GM18499 (cell line): ENCODE data around the gene KCNK15.

ENCODE experiments used
- ATAC-seq: cut with Tn5 transposase; IDR thresholded peaks from one replicate; pipeline ENCODE4 v1.9.1; 2021; ENCODE audit warnings: moderate number of reproducible peaks; ENCODE audit not compliant: insufficient read depth, unreplicated experiment

KCNK15 gene

DNA sequence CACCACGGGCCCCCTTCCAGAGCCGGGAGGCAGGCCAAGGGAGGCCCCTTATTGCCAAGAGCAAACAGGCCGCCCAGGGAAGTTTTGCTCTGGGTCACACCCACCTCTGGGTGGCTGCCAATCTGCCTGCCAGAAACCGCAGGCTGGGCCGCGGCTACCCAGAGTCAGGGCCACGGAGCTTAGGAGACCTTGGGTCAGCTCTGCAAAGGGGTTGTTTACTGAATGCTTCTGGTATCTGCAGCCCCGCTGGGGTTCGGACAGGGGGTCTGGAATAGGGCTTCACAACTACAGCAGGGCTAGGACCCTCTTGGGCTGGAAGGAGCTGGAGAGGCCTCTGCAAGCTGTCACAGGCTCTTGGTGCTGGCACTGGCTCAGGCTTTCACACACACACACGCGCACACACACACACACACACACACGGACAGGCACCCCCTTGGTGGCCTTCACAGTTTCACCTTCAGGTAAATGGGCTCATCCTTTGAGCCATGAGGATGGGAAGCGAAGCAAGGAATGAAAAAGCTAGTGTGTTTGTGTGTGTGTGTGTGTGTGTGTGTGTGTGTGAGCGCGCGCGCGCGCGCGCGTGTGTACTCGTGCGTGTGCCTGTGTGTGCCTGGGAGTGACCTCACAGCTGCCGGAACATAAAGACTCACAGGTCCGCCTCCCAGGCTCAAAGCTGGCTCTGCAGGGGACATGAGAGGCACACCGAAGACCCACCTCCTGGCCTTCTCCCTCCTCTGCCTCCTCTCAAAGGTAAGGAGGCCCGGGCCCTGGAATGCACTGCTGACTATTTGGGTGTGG lies 30.8 kb upstream of the KCNK15 start, which contains the start of gene CCN5:
CCN5 (plus strand) TSS at position 669 of the 798 bp plus-strand sequence; CDS start at position 691, 22 bp downstream.
- no peak for ATAC-seq

GRCh38 chr20:44715499-44716308 lies 30.0 kb upstream of the KCNK15 start:
- no peak for ATAC-seq

GRCh38 chr20:44716309-44717106 lies 29.2 kb upstream of the KCNK15 start:
- no peak for ATAC-seq

DNA sequence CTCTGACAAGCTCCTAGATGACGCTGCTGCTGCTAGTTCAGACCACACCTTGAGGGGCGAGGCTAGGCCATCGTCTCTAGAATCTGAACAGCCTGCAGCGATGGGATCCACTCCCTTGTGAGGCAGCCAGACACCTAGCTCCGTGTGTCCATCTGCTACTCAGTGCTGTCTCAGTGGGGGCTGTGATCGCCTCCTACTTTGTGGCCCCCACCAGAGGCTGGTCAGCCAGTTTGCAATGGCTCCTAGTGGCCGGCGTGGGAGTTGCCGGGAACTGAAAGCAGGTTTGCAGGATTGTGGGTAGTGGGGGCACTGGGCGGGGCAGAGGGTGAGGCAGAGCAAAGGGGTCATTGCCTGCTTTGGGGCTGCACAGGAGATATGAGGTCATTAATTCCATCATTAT lies 27.7 kb upstream of the KCNK15 start:
- ATAC-seq = no peak

GRCh38 chr20:44719841-44720240 lies 25.8 kb upstream of the KCNK15 start:
- ATAC-seq = no peak

GRCh38 chr20:44720621-44720996 lies 25.1 kb upstream of the KCNK15 start:
- ATAC-seq = no peak

DNA sequence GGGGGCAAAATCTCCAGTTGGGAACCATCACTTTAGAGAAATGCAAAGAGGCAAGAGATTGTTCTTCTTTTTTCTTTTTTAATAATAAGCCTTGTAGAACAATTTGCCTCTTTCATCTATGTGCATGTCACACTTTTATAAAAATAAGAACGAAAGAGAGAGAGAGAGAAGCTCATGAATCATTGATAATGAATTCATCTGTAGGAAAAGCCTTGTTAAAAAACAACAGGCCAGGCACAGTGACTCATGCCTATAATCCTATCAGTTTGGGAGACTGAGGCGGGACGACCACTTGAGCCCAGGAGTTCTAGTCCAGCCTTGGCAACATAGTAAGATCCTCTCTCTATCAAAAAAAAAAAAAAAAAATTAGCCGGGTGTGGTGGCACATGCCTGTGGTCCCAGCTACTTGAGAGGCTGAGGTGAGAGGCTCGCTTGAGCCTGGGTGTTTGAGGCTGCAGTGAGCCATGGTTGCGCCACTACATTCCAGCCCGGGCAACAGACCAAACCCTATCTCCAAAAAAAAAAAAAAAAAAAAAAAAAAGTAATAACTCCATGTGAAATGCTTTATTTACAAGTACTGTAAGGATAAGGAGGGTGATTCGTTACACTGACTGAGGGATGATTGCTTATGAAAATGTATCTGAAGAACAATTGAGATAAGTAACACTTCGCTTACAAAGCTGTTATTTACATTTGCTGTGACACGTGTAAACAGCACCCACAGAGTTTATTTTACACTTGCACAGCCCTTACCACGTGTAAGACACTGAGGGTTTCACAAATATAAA lies 24.5 kb upstream of the KCNK15 start:
- no peak for ATAC-seq

DNA sequence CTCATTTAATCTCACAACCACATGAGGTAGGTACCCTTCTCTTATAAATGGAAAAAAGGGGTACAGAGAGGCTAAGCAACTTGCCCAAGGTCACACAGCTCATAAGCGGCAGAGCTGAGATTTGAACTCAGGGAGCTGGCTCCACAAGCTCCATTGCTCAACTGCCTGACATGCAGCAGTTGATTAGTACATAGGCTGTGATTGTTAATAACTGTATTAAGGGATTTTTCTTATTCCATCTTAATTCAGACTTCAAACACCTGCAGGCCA lies 23.9 kb upstream of the KCNK15 start:
- no peak for ATAC-seq

GRCh38 chr20:44722990-44723389 lies 22.7 kb upstream of the KCNK15 start:
- no peak for ATAC-seq

- ATAC-seq = no peak
Measured at GRCh38 chr20:44723391-44723790, 22.3 kb upstream of the KCNK15 start.

DNA sequence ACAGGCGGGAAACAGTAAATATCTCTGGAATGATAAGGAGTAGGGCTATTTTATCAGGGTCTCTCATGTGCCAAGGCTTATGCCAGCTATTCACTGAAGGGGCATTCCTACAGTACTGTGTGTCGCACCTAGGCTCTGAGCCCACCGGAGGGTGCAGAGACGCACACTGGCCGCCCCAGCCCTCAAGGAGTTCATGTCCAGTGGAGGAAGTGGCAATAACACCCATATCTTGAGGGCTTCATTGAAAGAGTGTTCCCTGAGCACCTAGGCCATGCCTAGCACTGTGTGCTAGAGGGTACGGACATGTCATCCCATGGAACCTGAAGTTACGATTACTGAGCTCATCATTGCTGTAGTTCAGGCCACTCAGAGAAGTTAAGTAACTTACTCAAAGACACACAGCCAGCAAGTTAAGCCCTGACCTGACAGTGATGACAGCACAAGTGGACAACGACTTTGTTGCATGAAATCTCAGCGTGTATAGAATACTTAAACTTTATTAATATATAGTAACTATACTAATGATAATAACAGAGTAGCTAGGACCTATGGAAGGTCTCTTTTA lies 21.8 kb upstream of the KCNK15 start:
- ATAC-seq = no peak

DNA sequence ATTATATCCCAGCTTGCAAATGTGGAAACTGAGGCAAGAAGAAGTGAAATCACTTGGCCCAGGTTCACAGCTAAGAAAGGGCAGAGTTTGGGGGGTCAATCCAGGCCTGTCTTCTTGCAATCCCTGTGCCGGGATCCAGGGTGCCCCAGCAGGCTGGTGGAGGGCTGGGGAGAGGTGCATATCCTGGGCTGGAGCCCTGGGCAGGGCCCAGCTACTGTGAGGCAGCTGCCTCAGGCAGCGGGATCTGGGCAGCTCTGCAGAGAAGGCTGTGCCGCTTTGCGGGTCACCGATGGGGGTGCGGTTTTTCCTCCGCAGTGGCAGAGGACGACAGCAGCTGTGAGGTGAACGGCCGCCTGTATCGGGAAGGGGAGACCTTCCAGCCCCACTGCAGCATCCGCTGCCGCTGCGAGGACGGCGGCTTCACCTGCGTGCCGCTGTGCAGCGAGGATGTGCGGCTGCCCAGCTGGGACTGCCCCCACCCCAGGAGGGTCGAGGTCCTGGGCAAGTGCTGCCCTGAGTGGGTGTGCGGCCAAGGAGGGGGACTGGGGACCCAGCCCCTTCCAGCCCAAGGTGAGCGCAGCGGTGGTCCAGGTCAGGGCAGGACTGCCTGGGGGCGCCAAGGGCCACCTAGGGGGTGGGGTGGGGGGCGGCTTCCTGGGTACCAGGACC lies 21.1 kb upstream of the KCNK15 start:
- no peak for ATAC-seq

DNA sequence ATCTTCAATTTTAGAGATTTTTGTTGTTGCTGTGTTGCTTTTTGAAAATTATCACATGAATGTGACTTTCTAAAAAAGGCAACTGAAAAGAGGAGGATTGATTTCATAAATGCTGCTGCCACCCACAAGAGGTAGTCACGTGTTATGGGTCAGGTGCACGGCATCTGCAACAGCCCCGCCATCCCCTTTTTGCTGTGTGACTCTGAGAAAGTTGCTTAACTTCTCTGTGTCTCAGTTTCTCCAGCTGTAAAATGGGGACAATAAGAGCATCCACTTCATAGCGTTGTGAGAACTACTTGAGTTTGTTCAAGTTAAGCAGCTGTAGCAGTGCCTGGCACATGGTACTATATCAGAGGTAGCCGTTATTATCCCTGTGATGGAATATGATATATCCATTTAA lies 19.8 kb upstream of the KCNK15 start:
- ATAC-seq = no peak

- no peak for ATAC-seq
Measured at GRCh38 chr20:44727039-44727438, 18.6 kb upstream of the KCNK15 start.

DNA sequence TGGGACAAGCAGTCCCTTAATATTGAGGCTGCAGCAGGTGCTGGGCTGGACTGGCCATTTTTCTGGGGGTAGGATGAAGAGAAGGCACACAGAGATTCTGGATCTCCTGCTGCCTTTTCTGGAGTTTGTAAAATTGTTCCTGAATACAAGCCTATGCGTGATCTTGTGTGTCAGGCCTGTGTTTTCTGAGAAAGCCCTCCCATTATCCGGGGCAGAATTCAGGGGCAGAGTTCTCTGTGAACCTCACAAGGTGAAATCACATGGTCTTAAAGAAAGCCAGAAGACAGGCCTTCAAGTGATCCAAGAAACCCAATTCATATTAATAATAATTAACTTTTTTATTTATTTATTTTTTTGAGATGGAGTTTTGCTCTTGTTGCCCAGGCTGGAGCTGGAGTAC lies 18.0 kb upstream of the KCNK15 start:
- no peak for ATAC-seq

DNA sequence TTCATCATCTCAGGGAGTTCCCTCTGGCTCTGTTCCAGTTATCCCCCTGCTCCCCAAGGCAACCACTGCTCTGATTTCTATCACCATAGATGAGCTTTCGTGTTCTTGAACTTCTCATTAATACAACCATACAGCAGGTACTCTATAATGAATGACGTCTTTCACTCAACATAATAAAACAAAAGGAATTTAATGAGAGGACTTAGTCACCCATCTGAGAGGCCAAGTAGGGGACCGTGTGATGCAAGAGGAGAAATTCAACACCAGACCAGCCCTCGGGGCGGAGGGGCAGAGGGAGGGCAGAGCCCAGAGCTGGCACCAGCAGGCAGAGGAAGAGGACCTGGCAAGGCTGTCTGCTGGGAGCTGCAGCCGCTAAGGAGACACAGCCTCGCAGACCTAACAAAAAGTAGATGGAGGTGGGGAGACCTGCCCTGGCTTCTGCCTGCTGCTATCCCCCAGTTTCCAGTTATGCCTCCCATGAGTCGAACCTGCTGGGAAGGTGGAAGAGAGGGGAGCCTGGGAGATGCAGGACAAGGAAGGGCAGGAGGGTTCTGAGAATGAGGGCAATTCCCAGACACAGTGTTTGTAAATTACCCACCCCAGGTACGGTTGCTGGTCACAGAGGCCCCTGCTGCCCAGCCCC lies 16.7 kb upstream of the KCNK15 start:
- no peak for ATAC-seq

DNA sequence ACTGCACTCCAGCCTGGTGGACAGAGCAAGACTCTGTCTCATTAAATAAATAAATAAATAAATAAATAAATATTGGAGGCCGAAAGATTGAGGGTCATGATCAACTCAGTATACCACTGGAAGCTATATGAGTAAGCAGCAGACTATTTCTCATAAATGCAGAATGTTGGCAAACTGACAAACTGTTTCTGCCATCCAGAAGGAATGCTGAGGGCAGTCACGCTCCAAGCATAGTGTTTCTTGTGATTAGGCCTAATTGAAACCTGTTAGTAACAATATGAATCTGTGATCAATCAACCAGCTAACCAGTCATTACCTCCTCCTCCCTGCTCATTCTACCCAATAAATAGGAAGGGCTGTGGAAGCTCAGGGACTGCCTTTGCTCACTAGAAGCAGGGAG lies 15.2 kb upstream of the KCNK15 start:
- ATAC-seq = no peak

GRCh38 chr20:44731657-44732056 lies 14.0 kb upstream of the KCNK15 start:
- no peak for ATAC-seq

DNA sequence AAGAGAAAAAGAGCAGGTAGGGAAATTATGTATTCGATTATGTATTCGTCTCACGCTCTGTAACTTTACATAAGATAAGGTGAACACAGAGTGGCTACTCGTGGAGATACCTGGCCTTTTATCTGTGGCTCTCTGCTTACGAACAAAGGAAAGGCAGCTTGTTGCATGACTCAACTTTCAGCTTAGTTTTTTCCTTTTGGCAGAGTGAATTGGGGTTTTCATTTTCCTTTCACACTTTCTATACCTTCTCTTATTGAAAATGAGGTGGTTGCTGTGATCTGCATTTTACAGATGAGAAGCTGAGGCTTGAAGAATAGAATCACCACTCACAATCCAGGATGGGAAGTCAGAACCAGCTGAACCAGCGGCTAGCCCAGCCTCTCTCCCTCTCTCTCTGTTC lies 13.3 kb upstream of the KCNK15 start:
- ATAC-seq = no peak
